ENCODE results near the gene ABCA3.

ABCA3 gene

DNA sequence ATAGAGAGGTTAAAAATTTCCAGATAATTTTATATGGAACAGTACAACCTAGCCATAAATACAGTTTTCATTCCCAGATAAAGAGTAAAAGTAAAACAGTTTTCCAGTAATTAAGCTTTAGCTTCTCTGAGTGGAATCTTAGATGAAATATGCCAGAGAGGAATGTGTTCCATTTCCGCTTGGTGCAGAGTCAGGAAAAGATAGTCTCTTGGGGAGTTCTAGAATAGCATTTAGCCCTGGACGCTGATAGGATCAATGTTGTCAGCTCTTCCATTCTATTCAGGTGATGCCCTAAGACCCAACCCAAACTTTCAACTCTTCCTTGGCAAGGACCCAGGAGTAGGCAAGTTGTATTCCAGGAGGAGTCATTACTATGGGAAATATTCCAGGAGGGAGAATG, 30.9 kb upstream of the ABCA3 start:
- Histone ChIP-seq H3K9me3 (ENCODE audit: control insufficient read depth, insufficient read depth, low read length) (no peaks in the 10 kb centered on the region), H3K4me1 (ENCODE audit: control insufficient read depth, insufficient read depth, low read length) (no peaks in the 10 kb centered on the region), H3K4me3 (ENCODE audit: low read depth, low read length) (no peak overlapping the region), H3K9ac (ENCODE audit: low read depth, low read length) (no peak overlapping the region), H3K27me3 (ENCODE audit: control insufficient read depth, insufficient read depth, low read length) (peaks cover 2% of the 10 kb centered on the region), H3K36me3 (ENCODE audit: control insufficient read depth, insufficient read depth, low read length) (no peaks in the 10 kb centered on the region)

DNA sequence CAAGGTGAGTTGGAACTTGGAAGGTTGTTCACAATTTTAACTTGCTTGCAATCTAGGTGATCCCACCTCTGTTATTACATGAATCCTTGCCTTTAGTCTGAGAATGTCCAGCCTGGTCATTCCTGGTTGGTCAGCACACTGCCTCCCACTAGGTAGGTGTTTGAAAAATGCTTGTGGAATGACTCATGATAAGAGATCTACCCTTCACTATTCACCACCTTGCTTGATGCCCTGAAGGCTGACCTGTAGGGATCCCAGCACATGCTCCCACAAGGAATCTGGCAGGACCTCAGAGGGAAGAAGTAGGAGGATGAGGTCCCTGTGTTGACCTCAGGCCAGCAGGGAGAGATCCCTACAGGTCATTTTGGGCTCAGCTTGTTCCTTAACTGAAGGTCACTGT, 30.2 kb upstream of the ABCA3 start:
- Histone ChIP-seq H3K4me1 (ENCODE audit: control insufficient read depth, insufficient read depth, low read length) (no peaks in the 10 kb centered on the region), H3K9me3 (ENCODE audit: control insufficient read depth, insufficient read depth, low read length) (no peaks in the 10 kb centered on the region), H3K27me3 (ENCODE audit: control insufficient read depth, insufficient read depth, low read length) (peaks cover 2% of the 10 kb centered on the region), H3K9ac (ENCODE audit: low read depth, low read length) (no peak overlapping the region), H3K4me3 (ENCODE audit: low read depth, low read length) (no peak overlapping the region), H3K36me3 (ENCODE audit: control insufficient read depth, insufficient read depth, low read length) (no peaks in the 10 kb centered on the region)

DNA sequence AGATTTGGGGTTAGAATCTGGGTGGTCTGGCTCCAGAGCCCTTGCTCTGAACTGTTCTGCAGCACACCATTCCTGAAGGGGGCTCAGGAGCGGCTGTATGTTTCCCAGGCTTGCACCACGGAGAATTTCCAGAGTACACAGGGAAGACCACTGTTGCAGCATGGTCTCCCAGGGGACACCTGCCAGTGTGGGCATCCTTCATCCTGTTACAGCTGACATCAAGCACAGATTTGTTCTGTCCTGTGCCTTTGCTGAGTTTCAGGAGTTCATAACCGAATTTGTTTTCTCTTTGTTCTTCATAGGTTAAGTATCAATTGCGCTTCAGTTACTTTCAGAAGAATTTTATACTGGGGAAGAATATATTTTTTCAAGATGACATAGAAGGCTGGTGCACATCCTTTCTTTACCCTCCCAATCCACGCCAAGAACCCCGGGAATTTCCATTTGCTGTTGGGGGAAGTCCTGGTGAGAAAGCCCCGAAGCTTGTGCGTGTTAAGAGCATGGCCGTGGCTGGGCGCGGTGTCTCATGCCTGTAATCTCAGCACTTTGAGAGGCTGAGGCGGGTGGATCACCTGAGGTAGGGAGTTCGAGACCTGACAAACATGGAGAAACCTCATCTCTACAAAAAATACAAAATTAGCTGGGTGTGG, 26.3 kb upstream of the ABCA3 start:
- Histone ChIP-seq H3K36me3 (ENCODE audit: control insufficient read depth, insufficient read depth, low read length) (no peaks in the 10 kb centered on the region), H3K4me3 (ENCODE audit: low read depth, low read length) (no peak overlapping the region), H3K4me1 (ENCODE audit: control insufficient read depth, insufficient read depth, low read length) (no peaks in the 10 kb centered on the region), H3K27me3 (ENCODE audit: control insufficient read depth, insufficient read depth, low read length) (peaks cover 2% of the 10 kb centered on the region), H3K9ac (ENCODE audit: low read depth, low read length) (no peak overlapping the region), H3K9me3 (ENCODE audit: control insufficient read depth, insufficient read depth, low read length) (no peaks in the 10 kb centered on the region)

DNA sequence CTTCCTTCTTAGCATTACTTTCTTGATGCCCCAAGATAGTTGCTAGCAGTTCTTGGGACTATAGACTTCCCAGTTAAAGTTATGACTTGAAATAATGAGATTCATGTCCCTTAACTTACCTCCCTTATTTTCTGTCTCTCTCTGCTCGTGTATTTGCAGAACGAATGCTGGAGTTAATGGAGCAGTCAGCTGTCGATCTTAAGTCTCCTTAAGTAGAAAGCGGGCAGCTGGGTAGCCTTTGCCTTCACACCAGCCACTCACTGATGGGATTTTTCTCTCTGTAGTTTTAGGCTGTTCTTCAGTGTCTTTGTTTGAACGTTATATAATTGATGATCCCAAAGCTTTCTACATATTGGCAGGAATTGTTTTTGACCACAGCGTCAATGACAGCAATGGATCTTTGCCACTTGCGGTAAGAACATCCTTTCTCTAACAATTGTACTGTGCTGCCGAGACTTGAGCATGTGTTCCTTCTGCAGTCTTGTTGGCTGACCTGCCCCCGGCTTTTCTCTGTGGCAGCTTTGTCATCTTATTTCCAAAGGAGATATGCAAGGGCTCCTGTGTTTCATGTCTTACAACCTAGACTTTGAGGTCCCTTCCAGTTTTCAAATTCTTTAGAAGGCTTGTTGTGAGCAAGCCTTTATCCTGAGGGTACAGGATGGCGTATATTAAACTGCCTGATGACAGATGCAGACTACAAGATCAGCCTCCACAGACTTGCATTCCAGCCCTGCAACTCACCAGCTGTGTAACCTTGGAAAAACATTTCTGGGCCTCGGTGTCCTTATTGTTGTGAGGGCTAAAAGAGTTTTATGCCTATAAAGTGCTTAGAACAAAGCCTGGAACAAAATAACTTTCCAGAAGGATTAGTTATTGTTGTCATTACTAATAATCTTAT, 25.1 kb upstream of the ABCA3 start:
- Histone ChIP-seq H3K27me3 (ENCODE audit: control insufficient read depth, insufficient read depth, low read length) (peaks cover 2% of the 10 kb centered on the region), H3K4me3 (ENCODE audit: low read depth, low read length) (no peak overlapping the region), H3K9ac (ENCODE audit: low read depth, low read length) (no peak overlapping the region), H3K4me1 (ENCODE audit: control insufficient read depth, insufficient read depth, low read length) (no peaks in the 10 kb centered on the region), H3K9me3 (ENCODE audit: control insufficient read depth, insufficient read depth, low read length) (no peaks in the 10 kb centered on the region), H3K36me3 (ENCODE audit: control insufficient read depth, insufficient read depth, low read length) (no peaks in the 10 kb centered on the region)

DNA sequence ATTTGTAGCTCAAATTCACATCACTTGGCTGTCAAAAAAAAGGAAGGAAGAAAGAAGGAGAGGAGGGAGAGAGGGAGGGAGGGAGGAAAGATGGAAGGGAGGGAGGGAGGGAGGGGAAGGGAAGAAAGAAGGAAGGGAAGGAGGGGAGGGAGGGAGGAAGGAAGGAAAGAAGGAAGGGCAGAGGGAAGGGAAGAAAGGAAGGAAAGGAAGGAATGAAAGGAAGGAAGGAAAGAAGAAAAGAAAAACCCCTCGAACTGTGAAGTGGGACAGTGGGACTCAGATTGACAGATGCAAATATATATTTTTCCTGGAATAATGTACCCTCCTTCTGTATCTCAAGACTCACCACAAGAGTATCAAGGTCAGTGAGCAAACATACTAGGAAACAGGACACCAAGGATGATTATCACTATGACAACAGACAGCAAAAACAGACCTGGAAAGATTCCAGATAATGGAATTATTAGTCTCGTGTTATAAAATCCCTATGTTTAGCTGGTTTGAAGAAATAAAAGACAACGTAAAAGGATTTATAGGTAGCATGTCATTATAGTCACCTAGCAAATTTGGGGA, 24.2 kb upstream of the ABCA3 start:
- H3K9me3 ChIP-seq (ENCODE audit: control insufficient read depth, insufficient read depth, low read length), result no peaks in the 10 kb centered on the region
- peaks cover 2% of the 10 kb centered on the region for H3K27me3 ChIP-seq (ENCODE audit: control insufficient read depth, insufficient read depth, low read length)
- H3K4me1 ChIP-seq (ENCODE audit: control insufficient read depth, insufficient read depth, low read length), result no peaks in the 10 kb centered on the region
- H3K4me3 ChIP-seq (ENCODE audit: low read depth, low read length), result no peak overlapping the region
- no peak overlapping the region for H3K9ac ChIP-seq (ENCODE audit: low read depth, low read length)
- H3K36me3 ChIP-seq (ENCODE audit: control insufficient read depth, insufficient read depth, low read length), result no peaks in the 10 kb centered on the region

- Histone ChIP-seq H3K9me3 (ENCODE audit: control insufficient read depth, insufficient read depth, low read length) (no peaks in the 10 kb centered on the region), H3K27me3 (ENCODE audit: control insufficient read depth, insufficient read depth, low read length) (no peaks in the 10 kb centered on the region), H3K4me3 (ENCODE audit: low read depth, low read length) (no peak overlapping the region), H3K36me3 (ENCODE audit: control insufficient read depth, insufficient read depth, low read length) (no peaks in the 10 kb centered on the region), H3K9ac (ENCODE audit: low read depth, low read length) (no peak overlapping the region), H3K4me1 (ENCODE audit: control insufficient read depth, insufficient read depth, low read length) (no peaks in the 10 kb centered on the region)
These were observed 21.7 kb upstream of the ABCA3 start for GRCh38 chr16:2362218-2362617.

DNA sequence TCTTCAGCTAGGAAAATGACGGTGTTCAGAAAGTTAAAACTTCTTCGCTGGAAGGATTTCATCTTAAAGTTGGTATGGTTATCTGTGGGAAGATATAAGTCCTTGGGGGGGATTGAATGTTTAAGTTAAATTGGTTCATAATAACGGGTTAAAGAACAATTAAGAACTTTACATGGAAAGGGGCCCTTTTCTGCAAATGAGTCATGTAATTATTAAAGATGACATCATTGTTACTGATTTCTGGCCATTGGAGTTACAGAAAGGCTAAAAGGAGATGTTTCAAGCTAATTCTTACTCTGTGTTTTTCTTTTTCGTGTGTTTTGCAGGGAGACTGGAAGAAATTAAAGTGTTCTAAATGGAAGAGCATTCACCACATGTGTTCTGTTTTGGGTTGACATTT, 20.6 kb upstream of the ABCA3 start:
- no peak overlapping the region for H3K4me3 ChIP-seq (ENCODE audit: low read depth, low read length)
- no peaks in the 10 kb centered on the region for H3K27me3 ChIP-seq (ENCODE audit: control insufficient read depth, insufficient read depth, low read length)
- H3K9me3 ChIP-seq (ENCODE audit: control insufficient read depth, insufficient read depth, low read length), result no peaks in the 10 kb centered on the region
- no peaks in the 10 kb centered on the region for H3K4me1 ChIP-seq (ENCODE audit: control insufficient read depth, insufficient read depth, low read length)
- no peak overlapping the region for H3K9ac ChIP-seq (ENCODE audit: low read depth, low read length)
- H3K36me3 ChIP-seq (ENCODE audit: control insufficient read depth, insufficient read depth, low read length), result no peaks in the 10 kb centered on the region

- no peak overlapping the region for H3K4me3 ChIP-seq (ENCODE audit: low read depth, low read length)
- H3K27me3 ChIP-seq (ENCODE audit: control insufficient read depth, insufficient read depth, low read length), result no peaks in the 10 kb centered on the region
- H3K4me1 ChIP-seq (ENCODE audit: control insufficient read depth, insufficient read depth, low read length), result no peaks in the 10 kb centered on the region
- no peak overlapping the region for H3K9ac ChIP-seq (ENCODE audit: low read depth, low read length)
- no peaks in the 10 kb centered on the region for H3K36me3 ChIP-seq (ENCODE audit: control insufficient read depth, insufficient read depth, low read length)
- no peaks in the 10 kb centered on the region for H3K9me3 ChIP-seq (ENCODE audit: control insufficient read depth, insufficient read depth, low read length)
These were observed 19.4 kb upstream of the ABCA3 start for GRCh38 chr16:2359919-2360318.

GRCh38 chr16:2358811-2359210, 18.3 kb upstream of the ABCA3 start:
- Histone ChIP-seq H3K9ac (ENCODE audit: low read depth, low read length) (no peak overlapping the region), H3K27me3 (ENCODE audit: control insufficient read depth, insufficient read depth, low read length) (no peaks in the 10 kb centered on the region), H3K36me3 (ENCODE audit: control insufficient read depth, insufficient read depth, low read length) (no peaks in the 10 kb centered on the region), H3K4me3 (ENCODE audit: low read depth, low read length) (no peak overlapping the region), H3K4me1 (ENCODE audit: control insufficient read depth, insufficient read depth, low read length) (no peaks in the 10 kb centered on the region), H3K9me3 (ENCODE audit: control insufficient read depth, insufficient read depth, low read length) (no peaks in the 10 kb centered on the region)

DNA sequence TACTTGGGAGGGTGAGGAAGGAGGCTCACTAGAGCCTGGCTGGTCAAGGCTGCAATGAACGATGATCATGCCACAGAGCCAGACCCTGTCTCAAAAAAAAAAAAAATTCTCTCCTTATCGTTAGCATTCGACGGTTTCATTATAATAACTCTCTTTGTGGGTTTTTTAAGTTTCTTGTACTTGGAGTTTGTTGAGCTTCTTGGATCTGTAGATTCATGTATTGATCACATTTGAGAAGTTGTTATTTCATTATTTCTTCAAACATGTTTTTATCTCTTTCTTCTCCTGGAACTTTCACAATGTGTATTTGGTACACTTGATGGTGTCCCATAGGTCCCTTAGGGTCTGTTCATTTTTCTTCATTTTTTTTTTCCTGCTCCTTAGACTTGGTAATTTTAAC, 16.8 kb upstream of the ABCA3 start:
- H3K9me3 ChIP-seq (ENCODE audit: control insufficient read depth, insufficient read depth, low read length), result no peaks in the 10 kb centered on the region
- no peaks in the 10 kb centered on the region for H3K27me3 ChIP-seq (ENCODE audit: control insufficient read depth, insufficient read depth, low read length)
- no peak overlapping the region for H3K9ac ChIP-seq (ENCODE audit: low read depth, low read length)
- no peak overlapping the region for H3K4me3 ChIP-seq (ENCODE audit: low read depth, low read length)
- H3K4me1 ChIP-seq (ENCODE audit: control insufficient read depth, insufficient read depth, low read length), result no peaks in the 10 kb centered on the region
- no peaks in the 10 kb centered on the region for H3K36me3 ChIP-seq (ENCODE audit: control insufficient read depth, insufficient read depth, low read length)

GRCh38 chr16:2350500-2350899, 10.0 kb upstream of the ABCA3 start:
- no peaks in the 10 kb centered on the region for H3K27me3 ChIP-seq (ENCODE audit: control insufficient read depth, insufficient read depth, low read length)
- no peaks in the 10 kb centered on the region for H3K36me3 ChIP-seq (ENCODE audit: control insufficient read depth, insufficient read depth, low read length)
- no peaks in the 10 kb centered on the region for H3K9me3 ChIP-seq (ENCODE audit: control insufficient read depth, insufficient read depth, low read length)
- no peak overlapping the region for H3K4me3 ChIP-seq (ENCODE audit: low read depth, low read length)
- H3K9ac ChIP-seq (ENCODE audit: low read depth, low read length), result no peak overlapping the region
- H3K4me1 ChIP-seq (ENCODE audit: control insufficient read depth, insufficient read depth, low read length), result no peaks in the 10 kb centered on the region

DNA sequence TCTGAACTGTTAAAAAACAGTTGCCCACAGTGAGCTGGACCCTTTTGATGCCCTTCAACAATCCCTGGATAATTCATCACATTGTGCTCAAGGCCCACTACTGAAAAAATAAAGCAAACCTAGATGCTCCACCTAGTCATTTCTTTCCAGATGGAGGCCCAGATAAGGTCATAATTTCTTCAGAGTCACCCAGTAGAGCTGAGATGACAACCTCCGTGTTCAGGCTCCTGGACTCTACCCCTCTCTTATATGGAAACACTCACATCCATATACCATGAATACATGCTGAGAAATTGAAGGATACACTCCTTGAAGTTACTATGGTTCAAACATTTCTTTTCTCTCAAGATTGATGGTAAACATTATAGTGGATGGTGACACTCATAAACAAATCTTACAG, 2.7 kb upstream of the ABCA3 start:
- Histone ChIP-seq H3K4me1 (ENCODE audit: control insufficient read depth, insufficient read depth, low read length) (peaks cover 5% of the 10 kb centered on the region), H3K27me3 (ENCODE audit: control insufficient read depth, insufficient read depth, low read length) (peaks cover 24% of the 10 kb centered on the region)

More for the DNA sequence above, 2.7 kb upstream of the ABCA3 start:
- no peak overlapping the region for H3K9ac ChIP-seq (ENCODE audit: low read depth, low read length)
- H3K36me3 ChIP-seq (ENCODE audit: control insufficient read depth, insufficient read depth, low read length), result no peaks in the 10 kb centered on the region
- no peak overlapping the region for H3K4me3 ChIP-seq (ENCODE audit: low read depth, low read length)
- H3K9me3 ChIP-seq (ENCODE audit: control insufficient read depth, insufficient read depth, low read length), result no peaks in the 10 kb centered on the region
